NCI-H1048 (cell line): Measurements from ENCODE around the gene SLC41A3.
"Not testable (repeated sequence)": the region's sequence is repeated elsewhere in the genome, so short reads cannot be mapped to it uniquely, and the experiment has no call there.

ENCODE experiments used
- DNase-seq: peaks from one replicate; lab custom pipeline; 2025; lab: John Stamatoyannopoulos, UW

The SLC41A3 gene

DNA sequence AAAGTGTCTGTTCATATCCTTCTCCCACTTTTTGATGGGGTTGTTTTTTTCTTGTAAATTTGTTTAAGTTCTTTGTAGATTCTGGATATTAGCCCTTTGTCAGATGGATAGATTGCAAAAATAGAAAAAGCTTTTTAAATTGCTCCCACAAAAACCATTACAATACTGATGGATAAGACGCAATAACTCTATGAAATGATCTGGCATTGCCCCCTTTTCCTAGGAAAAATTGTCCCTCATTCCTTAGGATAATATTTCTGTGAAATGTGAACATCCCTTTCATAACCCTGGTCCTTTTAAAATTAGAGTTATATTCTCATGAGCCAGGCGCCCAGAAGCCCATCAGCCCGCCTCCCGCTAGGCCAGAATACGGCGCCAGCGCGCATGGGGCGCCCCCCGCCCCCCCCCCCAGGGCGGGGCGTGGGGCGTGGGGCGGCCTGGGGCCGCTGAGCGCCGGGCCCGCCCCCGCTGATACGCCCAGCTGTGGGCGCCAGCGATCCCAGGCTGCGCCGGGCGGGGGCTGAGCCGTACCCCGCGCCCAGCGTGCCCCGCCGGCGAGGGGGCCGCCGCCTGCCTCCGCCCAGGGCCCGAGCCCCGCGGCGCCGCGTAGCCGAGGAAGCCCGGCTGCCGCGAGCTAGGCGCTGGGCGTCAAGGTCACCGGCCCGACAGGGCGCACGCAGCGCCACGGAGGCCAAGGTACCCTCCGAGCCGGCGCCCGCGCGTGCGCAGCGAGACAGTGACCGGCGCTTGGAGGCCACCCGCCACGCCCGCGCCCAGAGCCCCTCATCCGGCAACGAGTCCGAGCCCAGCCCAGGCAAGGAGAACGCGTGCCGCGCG is 126.0 kb downstream of the SLC41A3 start:
- no peak for DNase-seq

DNA sequence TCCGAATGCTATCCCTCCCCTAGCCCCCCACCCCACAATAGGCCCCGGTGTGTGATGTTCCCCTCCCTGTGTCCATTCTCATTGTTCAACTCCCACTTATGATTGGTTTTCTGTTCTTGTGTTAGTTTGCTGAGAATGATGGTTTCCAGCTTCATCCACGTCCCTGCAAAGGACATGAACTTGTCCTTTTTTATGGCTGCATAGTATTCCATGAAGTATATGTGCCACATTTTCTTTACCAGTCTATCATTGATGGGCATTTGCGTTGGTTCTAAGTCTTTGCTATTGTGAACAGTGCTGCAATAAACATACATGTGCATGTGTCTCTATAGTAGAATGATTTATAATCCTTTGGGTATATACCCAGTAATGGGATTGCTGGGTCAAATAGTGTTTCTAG is 126.9 kb downstream of the SLC41A3 start:
- not testable (repeated sequence) for DNase-seq
